DMS79 treated with DMSO at 0.1 percent for 48 hours (cell line): Measurements from ENCODE around the gene IZUMO1.
"Not testable (repeated sequence)": the region's sequence is repeated elsewhere in the genome, so short reads cannot be mapped to it uniquely, and the experiment has no call there.

Source experiments
- DNase-seq: peaks from one replicate; lab custom pipeline; 2025; lab: John Stamatoyannopoulos, UW

IZUMO1 gene

GRCh38 chr19:48713041-48713863, 33.5 kb downstream of the IZUMO1 start:
- DNase-seq, result no peak

- no peak for DNase-seq
Measured at GRCh38 chr19:48711106-48711662, 35.5 kb downstream of the IZUMO1 start.

- no peak for DNase-seq
Measured at GRCh38 chr19:48708471-48708870, 38.2 kb downstream of the IZUMO1 start.

- DNase-seq, result no peak
Measured at GRCh38 chr19:48705431-48705830, 41.3 kb downstream of the IZUMO1 start.

GRCh38 chr19:48703316-48703715, 43.4 kb downstream of the IZUMO1 start:
- no peak for DNase-seq

GRCh38 chr19:48702701-48703100, 44.0 kb downstream of the IZUMO1 start:
- DNase-seq, result no peak

- no peak for DNase-seq
Measured at GRCh38 chr19:48698046-48698445, 48.7 kb downstream of the IZUMO1 start.

- peak; percentile 58 for DNase-seq
Measured at GRCh38 chr19:48696353-48697010, 50.2 kb downstream of the IZUMO1 start.

- peak; percentile 68 for DNase-seq
Measured at GRCh38 chr19:48695743-48696352, 50.9 kb downstream of the IZUMO1 start, which contains the start of gene FUT2. Gene FUT2, plus strand, starts transcription at chr19:48695971. Its CDS starts 6,986 bp downstream, at chr19:48702957.

- not testable (repeated sequence) for DNase-seq
Measured at GRCh38 chr19:48693629-48694028, 53.1 kb downstream of the IZUMO1 start.
